ENCODE data around the gene ABHD2.

DNA sequence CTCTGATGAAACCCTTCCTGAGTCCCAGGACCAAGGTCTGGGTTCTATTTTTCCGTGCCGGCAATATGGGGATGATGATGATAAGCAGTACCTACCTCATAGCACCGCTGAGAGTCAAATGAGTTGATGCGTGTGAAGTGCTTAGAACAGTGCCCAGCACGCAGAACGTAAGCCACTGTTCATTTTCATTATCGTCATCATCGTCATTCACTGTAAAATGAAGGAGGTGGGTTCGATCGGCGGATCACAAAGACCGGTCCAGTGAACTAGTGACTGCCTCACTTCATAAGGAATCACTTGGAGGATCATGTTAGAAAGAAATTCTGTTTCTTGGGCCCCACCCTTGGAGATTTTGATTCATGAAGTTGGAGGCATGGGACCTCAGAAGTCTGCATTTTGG, 88.9 kb downstream of the ABHD2 start:
- TF ChIP-seq TCF7 (IDR thresholded peaks at IDR 0.05; ENCODE audit: borderline replicate concordance) = no peak
- TF ChIP-seq POLR2AphosphoS2 (IDR thresholded peaks at IDR 0.05; ENCODE audit: low read length) = no peak
- no peak for TF ChIP-seq ZFX (CRISPR knock-in tag; IDR thresholded peaks at IDR 0.05)
- no peak for TF ChIP-seq ARID1B (IDR thresholded peaks at IDR 0.05)
- TF ChIP-seq CTCF (IDR thresholded peaks at IDR 0.05 in 2 of 3, conservative IDR thresholded peaks at IDR 0.05 in 1 of 3; ENCODE audit: insufficient read depth in 2 of 3, low read depth in 1 of 3, low read length in 3 of 3) = no peak
- no peak for TF ChIP-seq RHOXF2B (CRISPR knock-in tag; conservative IDR thresholded peaks at IDR 0.05)
- TF ChIP-seq HMG20B (CRISPR knock-in tag; IDR thresholded peaks at IDR 0.05) = no peak
- TF ChIP-seq ZNF561 (CRISPR knock-in tag; conservative IDR thresholded peaks at IDR 0.05) = no peak
